Measurements from ENCODE around the gene KRT26. TPM values are rescaled to one million over a fixed set of nuclear protein-coding genes. Genes with fewer than 3 reads are reported as not detected.

KRT26 gene
- total and polyA plus RNA-seq, 2 of the 8 experiments (the other 6 are each of a cell fraction or from before 2014, with no cell fraction given) = not detected

GRCh38 chr17:40801157-40801556, 29.2 kb upstream of the KRT26 start (continued):
- TF ChIP-seq USF2 (IDR thresholded peaks at IDR 0.05; ENCODE audit: low read length) = no peak
- no peak for TF ChIP-seq NRF1 (IDR thresholded peaks at IDR 0.05; ENCODE audit: low read depth, low read length)
- TF ChIP-seq POLR2A (IDR thresholded peaks at IDR 0.05; ENCODE audit: control extremely low read depth in 1 of 2, low read depth in 2 of 2, low read length in 2 of 2) = no peak
- no peak for TF ChIP-seq CTBP2 (IDR thresholded peaks at IDR 0.05; ENCODE audit: borderline replicate concordance, insufficient read depth, insufficient read length, low read length)
- TF ChIP-seq ZNF274 (IDR thresholded peaks at IDR 0.05; ENCODE audit: borderline replicate concordance, extremely low read depth, low read length) = no peak
- TF ChIP-seq KDM4A (IDR thresholded peaks at IDR 0.05; ENCODE audit: low read depth, low read length, severe bottlenecking) = no peak
